GM18507 (cell line): Measurements from ENCODE around the gene KCNN1.
"Not testable (repeated sequence)": the region's sequence is repeated elsewhere in the genome, so short reads cannot be mapped to it uniquely, and the experiment has no call there.

ENCODE experiments used
- DNase-seq: peaks from one replicate; pipeline ENCODE4 v3.0.0; 2011; ENCODE audit warnings: low read depth; ENCODE audit not compliant: insufficient read length; ENCODE audit errors: extremely low spot score
- FAIRE-seq: peaks from 2 replicates; lab custom pipeline; 2011; peaks lifted over from hg19 to GRCh38; lab: Jason Lieb, UNC

KCNN1 gene

GRCh38 chr19:18016209-18016910, 49.5 kb downstream of the KCNN1 start:
- FAIRE-seq (no peak), DNase-seq (no peak)

- FAIRE-seq (no peak), DNase-seq (no peak)
These were observed 50.6 kb downstream of the KCNN1 start for GRCh38 chr19:18017275-18018083.

DNA sequence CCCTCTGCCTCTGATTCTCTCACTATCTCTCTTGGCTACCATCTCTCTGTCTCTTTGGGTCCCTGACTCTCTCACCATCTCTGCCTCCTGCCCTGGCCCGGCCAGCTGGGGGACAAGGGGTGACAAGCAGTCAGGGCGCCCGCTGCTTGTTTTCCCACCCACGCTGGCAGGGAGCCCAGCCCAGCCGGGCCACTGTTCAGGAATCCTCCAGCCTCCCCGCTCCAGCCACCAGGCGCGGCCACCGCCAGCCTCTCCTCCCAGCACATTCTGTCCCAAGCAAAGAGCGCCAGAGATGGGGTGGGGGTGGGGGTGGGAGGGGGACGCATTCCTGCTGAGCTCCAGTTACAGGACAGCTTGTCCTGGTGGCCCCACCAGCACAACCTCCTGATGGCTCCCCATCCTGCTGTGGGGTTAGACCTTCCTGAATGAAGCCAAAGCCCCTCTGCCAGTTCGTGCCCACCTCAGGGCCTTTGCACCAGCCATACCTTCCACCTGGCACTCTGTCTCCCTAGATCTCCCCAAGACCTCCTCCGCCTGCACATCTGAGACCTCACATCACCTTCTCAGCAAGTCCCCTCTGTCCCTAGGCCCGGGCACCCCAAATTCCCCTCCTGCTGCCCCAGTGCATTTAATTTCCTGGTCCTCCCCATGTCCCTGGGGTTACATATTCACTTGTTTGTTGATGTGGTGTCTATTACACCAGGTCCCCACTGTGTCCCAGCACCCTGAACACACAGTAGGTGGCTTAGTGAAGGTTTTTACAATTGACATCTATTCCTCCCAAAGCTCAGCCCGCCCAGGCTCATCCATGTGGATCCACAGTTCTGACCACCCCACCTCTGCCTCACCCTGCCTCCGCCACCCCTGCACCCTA, 53.5 kb downstream of the KCNN1 start:
- DNase-seq: no peak

GRCh38 chr19:18021121-18021755, 54.3 kb downstream of the KCNN1 start:
- DNase-seq: no peak

More for the DNA sequence above, 53.5 kb downstream of the KCNN1 start:
- FAIRE-seq: no peak

DNA sequence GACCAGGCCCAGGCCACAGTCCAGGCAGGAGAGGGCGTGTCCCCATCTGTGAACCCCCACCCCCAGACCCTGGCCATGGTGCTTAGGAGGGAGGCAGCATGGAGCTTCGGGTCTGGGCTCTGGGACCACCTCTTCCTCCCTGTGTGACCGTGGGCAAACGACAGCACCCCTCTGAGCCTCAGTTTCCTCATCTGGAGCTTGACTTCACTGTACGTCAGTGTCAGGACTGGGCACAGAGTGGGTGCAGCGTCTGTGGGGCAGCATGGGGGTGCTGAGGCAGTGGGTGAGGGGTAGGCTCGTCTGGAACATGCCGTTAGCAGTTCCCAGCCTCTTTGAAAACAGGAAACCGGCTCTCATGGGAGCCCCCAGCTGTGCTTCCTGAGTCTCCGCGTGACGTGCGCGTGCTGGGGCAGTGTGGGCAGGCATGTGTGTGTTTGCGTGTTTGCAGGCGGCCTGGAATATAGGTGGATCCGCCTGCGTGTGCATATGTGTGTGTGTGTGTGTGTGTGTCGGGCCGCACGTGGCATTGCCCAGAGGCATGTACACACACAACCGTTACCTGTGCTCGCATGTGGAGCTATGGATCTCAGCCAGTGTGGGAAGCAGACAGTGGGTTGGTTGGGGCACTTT, 56.8 kb downstream of the KCNN1 start:
- peak; percentile 48 for FAIRE-seq

More at GRCh38 chr19:18021121-18021755, 54.3 kb downstream of the KCNN1 start:
- FAIRE-seq: no peak

GRCh38 chr19:18027151-18027550, 60.2 kb downstream of the KCNN1 start:
- DNase-seq: no peak
- FAIRE-seq: no peak

More for the DNA sequence above, 56.8 kb downstream of the KCNN1 start:
- DNase-seq: no peak

DNA sequence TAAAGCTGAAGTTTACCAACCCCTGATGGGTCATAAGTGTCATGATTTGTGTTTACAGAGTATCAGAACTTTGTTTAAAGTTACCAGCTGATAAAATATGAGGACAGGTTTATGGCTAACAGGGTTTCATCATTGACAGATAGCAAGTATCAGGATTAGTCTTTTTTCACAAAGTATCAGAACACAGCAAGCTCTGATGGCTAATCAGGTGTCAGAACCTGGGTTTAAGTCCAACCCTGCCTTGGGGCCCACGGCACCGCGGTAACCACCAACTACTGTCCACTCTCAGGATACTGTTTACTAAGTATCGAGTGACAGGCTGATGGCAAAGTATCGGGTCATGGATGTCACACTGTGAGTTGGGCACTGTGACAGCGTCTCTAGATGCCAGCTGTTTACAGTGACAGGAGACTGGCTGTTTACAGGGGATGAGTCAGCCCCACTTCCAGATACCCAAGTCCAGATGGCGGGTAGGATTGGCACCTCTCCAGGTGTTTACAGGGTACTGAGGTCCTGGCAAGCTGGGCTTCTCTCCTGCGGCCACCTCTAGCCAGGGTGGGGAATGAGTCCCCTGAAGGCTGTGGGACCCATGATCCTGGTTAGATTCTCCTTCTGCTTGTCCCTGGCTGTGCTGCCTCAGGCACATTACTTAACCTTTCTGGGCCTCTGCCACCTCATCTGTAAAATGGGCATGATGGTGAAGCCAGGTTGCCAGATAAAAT, 62.9 kb downstream of the KCNN1 start:
- no peak for FAIRE-seq
- no peak for DNase-seq

DNA sequence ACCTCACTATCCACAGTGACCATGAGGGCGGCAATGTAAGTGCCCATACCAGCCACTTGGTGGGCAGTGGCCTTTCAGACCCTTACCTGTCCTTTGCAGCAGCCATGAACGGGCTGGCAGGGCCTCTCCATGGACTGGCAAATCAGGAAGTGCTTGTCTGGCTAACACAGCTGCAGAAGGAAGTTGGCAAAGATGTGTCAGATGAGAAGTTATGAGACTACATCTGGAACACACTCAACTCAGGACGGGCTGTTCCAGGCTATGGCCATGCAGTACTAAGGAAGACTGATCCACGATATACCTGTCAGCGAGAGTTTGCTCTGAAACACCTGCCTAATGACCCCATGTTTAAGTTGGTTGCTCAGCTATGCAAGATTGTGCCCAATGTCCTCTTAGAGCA, 64.5 kb downstream of the KCNN1 start:
- not testable (repeated sequence) for FAIRE-seq, DNase-seq

DNA sequence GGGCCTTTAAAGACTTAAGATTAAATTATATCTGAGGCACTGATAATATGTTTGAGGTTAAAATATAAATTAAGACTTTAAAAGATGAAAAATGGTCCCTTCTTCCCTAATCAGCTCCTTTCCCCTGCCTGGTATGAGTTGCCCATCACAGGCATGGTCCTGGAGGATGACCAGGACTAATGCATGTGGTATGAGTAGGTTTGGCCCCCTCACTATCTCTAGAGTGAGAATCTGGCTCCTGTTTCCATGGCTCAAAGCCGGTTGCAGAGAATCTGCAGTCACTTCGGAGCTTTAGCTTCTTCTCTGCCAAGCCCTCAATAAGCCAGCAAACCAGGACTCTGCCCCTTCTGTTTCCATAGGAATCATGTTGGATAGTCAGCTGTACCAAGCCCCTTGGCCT, 65.2 kb downstream of the KCNN1 start:
- not testable (repeated sequence) for FAIRE-seq, DNase-seq

- no peak for FAIRE-seq
- DNase-seq: no peak
These were observed 74.1 kb downstream of the KCNN1 start for GRCh38 chr19:18041054-18041453.

- no peak for FAIRE-seq
- no peak for DNase-seq
These were observed 76.8 kb downstream of the KCNN1 start for GRCh38 chr19:18043676-18044075.

DNA sequence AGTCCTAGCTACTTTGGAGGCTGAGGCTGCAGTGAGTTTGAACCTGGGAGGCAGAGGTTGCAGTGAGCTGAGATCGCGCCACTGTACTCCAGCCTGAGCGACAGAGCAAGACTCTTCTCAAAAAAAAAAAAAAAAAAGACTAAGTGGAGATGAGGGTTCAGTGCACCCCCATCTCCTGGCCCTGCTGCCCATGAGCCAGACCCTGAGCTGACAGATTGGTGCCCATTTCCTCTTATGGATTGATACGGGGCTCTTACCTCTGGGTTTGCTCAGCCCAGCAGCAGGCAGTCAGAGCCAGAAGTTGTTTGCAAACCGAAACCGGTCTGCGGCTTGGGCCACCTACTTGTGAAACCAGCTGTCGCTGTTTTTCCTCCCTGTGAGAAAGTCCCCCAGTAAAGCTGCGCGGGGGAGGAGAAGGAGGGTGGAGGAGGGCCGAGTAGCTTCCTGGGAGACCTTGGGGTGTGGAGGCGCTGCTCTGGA, 78.0 kb downstream of the KCNN1 start:
- peak; percentile 84 for DNase-seq
- FAIRE-seq: peak; percentile 96

DNA sequence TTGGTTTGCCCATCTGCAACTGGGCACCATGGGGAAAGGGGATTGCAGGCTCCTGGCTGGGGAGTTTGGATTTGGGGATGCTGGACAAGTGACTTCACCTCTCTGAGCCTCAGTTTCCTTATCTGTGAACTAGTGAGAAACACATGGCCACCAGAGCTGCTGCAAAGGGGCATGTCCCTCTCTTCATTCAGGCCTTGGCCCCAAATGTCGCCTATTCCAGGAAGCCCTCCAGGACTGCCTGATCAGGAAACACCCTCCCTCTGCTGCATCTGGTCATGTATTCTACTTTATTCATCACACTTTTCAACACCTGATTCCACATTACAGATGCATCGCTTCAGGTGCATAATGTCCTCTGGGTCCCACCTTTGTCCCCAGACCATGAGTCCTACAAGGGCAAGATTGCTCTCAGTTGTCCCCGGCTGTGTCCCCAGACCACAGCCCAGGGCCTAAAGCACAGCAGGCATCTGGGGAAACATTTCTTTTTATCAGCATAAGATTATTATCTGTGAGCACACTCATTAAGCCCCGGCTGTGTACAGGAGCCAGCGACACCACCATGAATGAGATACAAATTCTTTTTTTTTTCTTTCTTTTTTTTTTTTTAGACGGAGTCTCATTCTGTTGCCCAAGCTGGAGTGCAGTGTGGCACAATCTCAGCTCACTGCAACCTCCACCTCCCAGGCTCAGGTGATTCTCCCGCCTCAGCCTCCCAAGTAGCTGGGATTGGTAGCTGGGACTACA, 78.6 kb downstream of the KCNN1 start:
- FAIRE-seq (no peak), DNase-seq (no peak)

DNA sequence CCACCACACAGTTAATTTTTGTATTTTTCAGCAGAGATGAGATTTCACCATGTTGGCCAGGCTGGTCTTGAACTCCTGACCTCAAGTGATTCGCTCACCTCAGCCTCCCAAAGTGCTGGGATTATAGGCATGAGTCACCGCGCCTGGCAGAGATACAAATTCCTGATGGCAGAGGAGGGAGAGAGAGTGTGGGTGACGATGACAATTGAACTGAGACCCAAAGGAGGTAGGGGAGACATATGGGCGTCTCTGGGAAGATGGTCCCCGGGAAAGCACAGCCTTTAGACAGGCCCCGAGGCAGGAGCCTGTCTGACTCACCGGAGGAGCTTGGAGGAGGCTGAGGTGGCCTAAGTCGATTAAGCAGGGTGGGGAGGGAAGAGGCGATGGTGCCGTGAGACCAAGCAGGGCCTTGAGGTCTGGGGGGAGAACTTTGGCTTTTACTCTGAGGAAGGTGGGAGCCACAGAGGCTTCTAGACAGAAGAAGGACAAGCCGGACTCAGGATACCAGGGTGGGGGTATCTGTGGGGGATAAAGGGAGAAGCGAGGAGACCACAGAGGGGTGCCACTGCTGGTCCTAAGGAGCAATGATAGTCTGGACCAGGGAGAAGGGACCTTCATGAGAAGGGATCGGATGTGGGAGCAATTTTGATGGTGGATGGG, 79.3 kb downstream of the KCNN1 start:
- no peak for FAIRE-seq
- DNase-seq: no peak

- FAIRE-seq: no peak
- no peak for DNase-seq
These were observed 82.5 kb downstream of the KCNN1 start for GRCh38 chr19:18049385-18049784.
